NCI-H1092 treated with DMSO at 0.1 percent for 48 hours (cell line): ENCODE data around the gene PKDREJ.

Experiments
- DNase-seq: peaks from one replicate; lab custom pipeline; 2025; lab: John Stamatoyannopoulos, UW

Gene PKDREJ

GRCh38 chr22:46239261-46240048, 23.7 kb downstream of the PKDREJ start:
- DNase-seq: no peak

GRCh38 chr22:46238541-46238940, 24.6 kb downstream of the PKDREJ start:
- no peak for DNase-seq

- peak; percentile 45 for DNase-seq
These were observed 25.6 kb downstream of the PKDREJ start for GRCh38 chr22:46237453-46238124.

GRCh38 chr22:46234969-46235368, 28.2 kb downstream of the PKDREJ start:
- no peak for DNase-seq

GRCh38 chr22:46233231-46233630, 29.9 kb downstream of the PKDREJ start:
- no peak for DNase-seq

- DNase-seq: no peak
These were observed 32.8 kb downstream of the PKDREJ start for GRCh38 chr22:46230262-46230901.

- DNase-seq: no peak
These were observed 33.4 kb downstream of the PKDREJ start for GRCh38 chr22:46229701-46230100.

GRCh38 chr22:46226577-46226976, 36.6 kb downstream of the PKDREJ start:
- DNase-seq: no peak

- no peak for DNase-seq
These were observed 37.5 kb downstream of the PKDREJ start for GRCh38 chr22:46225631-46226030.

GRCh38 chr22:46224898-46225290, 38.2 kb downstream of the PKDREJ start:
- DNase-seq: no peak

GRCh38 chr22:46224044-46224897, 38.9 kb downstream of the PKDREJ start:
- no peak for DNase-seq

- no peak for DNase-seq
These were observed 42.2 kb downstream of the PKDREJ start for GRCh38 chr22:46220921-46221320.

- DNase-seq: no peak
These were observed 43.5 kb downstream of the PKDREJ start for GRCh38 chr22:46219636-46220035.

- DNase-seq: no peak
These were observed 48.5 kb downstream of the PKDREJ start for GRCh38 chr22:46214616-46215015.

GRCh38 chr22:46214149-46214548, 49.0 kb downstream of the PKDREJ start:
- DNase-seq: no peak

GRCh38 chr22:46213052-46213451, 50.1 kb downstream of the PKDREJ start:
- DNase-seq: no peak

GRCh38 chr22:46212195-46212594, 50.9 kb downstream of the PKDREJ start:
- no peak for DNase-seq

GRCh38 chr22:46209262-46209661, 53.9 kb downstream of the PKDREJ start:
- DNase-seq: no peak
